Spinal cord (tissue), 10 donors: ENCODE measurements around the gene DYNLL2. TPM values are rescaled to one million over a fixed set of nuclear protein-coding genes. Genes with fewer than 3 reads are reported as not detected.

Experiments used
- DNase-seq, 6 donors: peaks; one replicate each; pipeline versions ENCODE4 v3.0.0 to v3.0.0-alpha.2; 2013 to 2015; ENCODE audit warnings: low spot score in 6 of 6, low read depth in 4 of 6
- H3K27ac ChIP-seq: one replicate; pipeline ENCODE4 v1.5.1; 2013; ENCODE audit warnings: low read depth, low read length, control low read depth
- H3K27me3 ChIP-seq: one replicate; pipeline ENCODE4 v1.6.1; 2013; ENCODE audit warnings: low read length; ENCODE audit not compliant: control insufficient read depth, insufficient read depth
- H3K36me3 ChIP-seq: one replicate; pipeline ENCODE4 v1.6.1; 2013; ENCODE audit warnings: low read length; ENCODE audit not compliant: control insufficient read depth, insufficient read depth
- H3K4me1 ChIP-seq: one replicate; pipeline ENCODE4 v1.6.1; 2013; ENCODE audit warnings: low read length; ENCODE audit not compliant: control insufficient read depth, insufficient read depth
- H3K4me3 ChIP-seq: one replicate; pipeline ENCODE4 v1.5.1; 2013; ENCODE audit warnings: low read depth, low read length, control low read depth
- H3K9me3 ChIP-seq: one replicate; pipeline ENCODE4 v1.6.1; 2013; ENCODE audit warnings: low read length; ENCODE audit not compliant: control insufficient read depth, insufficient read depth
- WGBS: methylation state at CpG from one replicate; pipeline ENCODE4 v1.1.5; 2013; ENCODE audit warnings: missing lambda C conversion rate; ENCODE audit not compliant: insufficient coverage; 5-methylcytosine and 5-hydroxymethylcytosine counted together
- polyA plus RNA-seq, 2 donors: library from polyadenylated mRNA; unstranded; fragments of 120-200 nt; gene quantifications; one replicate each; pipeline ENCODE4 v1.2.1, GENCODE V29; 2013; ENCODE audit not compliant: insufficient read length in 2 of 2
- total RNA-seq, 2 donors: library from RNA; depleted of rRNA in 1 of 2; stranded (reverse); fragments of 120-200 nt in 1 of 2; fragments of >200 nt in 1 of 2; gene quantifications; one replicate each; pipeline versions ENCODE4 v1.2.3 to v1.2.4, GENCODE V29; 2013 to 2014
- donor health status: healthy.

DYNLL2 gene
- total and polyA plus RNA-seq, 4 donors = 33.1 to 152 (median 100) TPM

DNA sequence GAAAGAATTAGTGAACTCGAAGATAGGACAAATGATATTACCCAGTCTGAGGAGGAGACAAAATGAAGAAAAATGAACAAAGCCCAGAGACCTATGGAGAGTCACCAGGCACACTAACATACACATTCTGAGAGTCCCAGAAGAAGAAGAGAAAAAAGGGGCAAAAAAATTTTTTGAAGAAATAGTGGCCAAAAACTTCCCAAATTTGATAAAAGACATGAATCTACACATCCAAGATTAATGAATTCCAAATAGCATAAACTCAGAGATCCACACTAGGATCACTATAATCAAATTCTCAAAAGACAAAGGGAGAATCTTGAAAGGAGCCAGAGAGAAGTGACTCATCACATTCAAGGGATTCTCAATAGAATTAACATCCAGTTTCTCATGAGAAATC lies 61.6 kb downstream of the DYNLL2 start:
- H3K36me3 ChIP-seq = no peaks in the 10 kb centered on the region
- no peak overlapping the region for H3K4me3 ChIP-seq
- no CpG with 5 or more reads among the region's 1 CpG for WGBS
- DNase-seq = no peak
- peaks cover 11% of the 10 kb centered on the region for H3K27me3 ChIP-seq
- H3K27ac ChIP-seq = no peak overlapping the region
- peaks cover 9% of the 10 kb centered on the region for H3K9me3 ChIP-seq
- H3K4me1 ChIP-seq = no peaks in the 10 kb centered on the region

Other genes starting within 250 kb of the DYNLL2 start
- 10 to 100 TPM; 17.0 to 46.1 TPM for gene MRPS23, start 233.4 kb upstream of the DYNLL2 start, total RNA-seq
- 10 to 100 TPM; 49.4 to 59.2 TPM for gene MRPS23, start 233.4 kb upstream of the DYNLL2 start, polyA plus RNA-seq
- gene CUEDC1, start 128.0 kb upstream of the DYNLL2 start, total RNA-seq = 10 to 100 TPM; 14.0 to 17.7 TPM
- 100 to 1,000 TPM; 110 to 111 TPM for gene CUEDC1, start 128.0 kb upstream of the DYNLL2 start, polyA plus RNA-seq
- 10 to 100 TPM; 56.1 to 70.1 TPM for gene VEZF1, start 95.2 kb upstream of the DYNLL2 start, total RNA-seq
- gene VEZF1, start 95.2 kb upstream of the DYNLL2 start, polyA plus RNA-seq = 10 to 100 TPM; 71.2 to 96.1 TPM
- 100 to 1,000 TPM; 226 to 234 TPM for gene SRSF1, start 76.2 kb upstream of the DYNLL2 start, total RNA-seq
- gene SRSF1, start 76.2 kb upstream of the DYNLL2 start, polyA plus RNA-seq = 100 to 1,000 TPM; 200 to 210 TPM
- gene OR4D1, start 65.0 kb downstream of the DYNLL2 start, total RNA-seq = under 1 TPM; 0.06 to 0.20 TPM
- gene OR4D1, start 65.0 kb downstream of the DYNLL2 start, polyA plus RNA-seq = under 1 TPM; 0.17 to 0.18 TPM
- gene OR4D2, start 83.6 kb downstream of the DYNLL2 start, total RNA-seq = not detected
- gene OR4D2, start 83.6 kb downstream of the DYNLL2 start, polyA plus RNA-seq = not detected
- 1 to 10 TPM in 1 of 2 donors, under 1 TPM in 1; 0.11 to 1.2 TPM for gene EPX, start 109.3 kb downstream of the DYNLL2 start, total RNA-seq
- under 1 TPM; 0.52 to 0.75 TPM for gene EPX, start 109.3 kb downstream of the DYNLL2 start, polyA plus RNA-seq
- 10 to 100 TPM; 15.8 to 23.7 TPM for gene MKS1, start 135.8 kb downstream of the DYNLL2 start, total RNA-seq
- gene MKS1, start 135.8 kb downstream of the DYNLL2 start, polyA plus RNA-seq = 10 to 100 TPM; 26.7 to 29.0 TPM
- under 1 TPM; 0.17 to 0.20 TPM for gene LPO, start 155.2 kb downstream of the DYNLL2 start, total RNA-seq
- under 1 TPM; 0.81 to 0.83 TPM for gene LPO, start 155.2 kb downstream of the DYNLL2 start, polyA plus RNA-seq
- 10 to 100 TPM in 1 of 2 donors, 1 to 10 TPM in 1; 6.0 to 71.2 TPM for gene MPO, start 197.5 kb downstream of the DYNLL2 start, total RNA-seq
- 1 to 10 TPM; 1.9 to 3.5 TPM for gene MPO, start 197.5 kb downstream of the DYNLL2 start, polyA plus RNA-seq
- 10 to 100 TPM; 22.6 to 34.0 TPM for gene TSPOAP1, start 245.4 kb downstream of the DYNLL2 start, total RNA-seq
- gene TSPOAP1, start 245.4 kb downstream of the DYNLL2 start, polyA plus RNA-seq = 100 to 1,000 TPM; 105 to 123 TPM